AG09319 (cell line): ENCODE data around the gene TALDO1.

Source experiments
- DNase-seq: peaks from one replicate; pipeline ENCODE4 v3.0.0-alpha.2; 2010; ENCODE audit warnings: low read depth; ENCODE audit errors: extremely low read depth
- TF ChIP-seq, protein P1 (sequence below): IDR thresholded peaks from 2 replicates; pipeline ENCODE4 v1.5.1; 2011; ENCODE audit warnings: low read depth, mild to moderate bottlenecking, inconsistent platforms, low read length, moderate library complexity

The TALDO1 gene

DNA sequence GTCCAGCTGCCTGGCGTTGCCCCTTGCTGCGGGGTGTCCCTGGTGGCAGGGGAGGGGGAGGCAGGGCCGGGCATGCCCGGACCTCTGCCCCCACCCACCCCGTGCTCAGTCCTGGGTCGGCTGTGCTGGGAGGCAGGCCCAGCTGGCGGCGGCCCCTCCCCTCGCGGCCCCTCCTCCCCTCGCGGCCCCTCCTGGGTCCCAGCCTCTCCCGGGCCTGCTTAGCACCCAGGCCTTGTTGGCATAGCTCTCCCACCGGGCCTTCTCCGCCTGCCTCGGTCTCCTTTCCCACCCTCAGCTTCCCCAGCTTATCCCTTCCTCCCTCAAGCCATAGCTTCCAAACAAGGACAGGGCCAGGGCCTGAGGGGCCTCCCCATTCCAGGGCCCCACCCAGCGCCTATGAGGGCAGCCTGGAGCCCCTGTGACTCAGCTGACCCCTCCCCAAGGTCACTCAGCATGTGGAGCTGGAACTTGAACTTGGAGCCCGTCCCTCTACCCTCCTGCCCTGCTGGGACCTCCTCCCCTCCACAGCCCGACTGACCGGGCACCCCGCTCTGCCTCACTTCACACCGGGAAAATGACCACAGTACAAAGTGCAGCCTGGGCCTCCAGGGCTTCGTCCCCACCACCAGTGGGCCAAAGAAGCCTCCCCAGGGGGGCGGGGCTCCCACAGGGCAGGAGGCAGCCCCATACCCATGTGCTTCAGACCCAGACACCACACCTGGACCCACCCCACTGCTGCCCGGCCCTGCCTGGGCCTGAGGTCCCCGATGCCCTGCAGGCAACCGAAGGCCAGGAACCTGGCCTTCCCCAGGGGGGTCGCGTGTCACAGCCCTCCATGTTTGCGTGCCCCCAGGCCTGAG, 40.1 kb upstream of the TALDO1 start:
- TF ChIP-seq, protein P1, sequence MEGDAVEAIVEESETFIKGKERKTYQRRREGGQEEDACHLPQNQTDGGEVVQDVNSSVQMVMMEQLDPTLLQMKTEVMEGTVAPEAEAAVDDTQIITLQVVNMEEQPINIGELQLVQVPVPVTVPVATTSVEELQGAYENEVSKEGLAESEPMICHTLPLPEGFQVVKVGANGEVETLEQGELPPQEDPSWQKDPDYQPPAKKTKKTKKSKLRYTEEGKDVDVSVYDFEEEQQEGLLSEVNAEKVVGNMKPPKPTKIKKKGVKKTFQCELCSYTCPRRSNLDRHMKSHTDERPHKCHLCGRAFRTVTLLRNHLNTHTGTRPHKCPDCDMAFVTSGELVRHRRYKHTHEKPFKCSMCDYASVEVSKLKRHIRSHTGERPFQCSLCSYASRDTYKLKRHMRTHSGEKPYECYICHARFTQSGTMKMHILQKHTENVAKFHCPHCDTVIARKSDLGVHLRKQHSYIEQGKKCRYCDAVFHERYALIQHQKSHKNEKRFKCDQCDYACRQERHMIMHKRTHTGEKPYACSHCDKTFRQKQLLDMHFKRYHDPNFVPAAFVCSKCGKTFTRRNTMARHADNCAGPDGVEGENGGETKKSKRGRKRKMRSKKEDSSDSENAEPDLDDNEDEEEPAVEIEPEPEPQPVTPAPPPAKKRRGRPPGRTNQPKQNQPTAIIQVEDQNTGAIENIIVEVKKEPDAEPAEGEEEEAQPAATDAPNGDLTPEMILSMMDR: no peak
- DNase-seq: no peak

DNA sequence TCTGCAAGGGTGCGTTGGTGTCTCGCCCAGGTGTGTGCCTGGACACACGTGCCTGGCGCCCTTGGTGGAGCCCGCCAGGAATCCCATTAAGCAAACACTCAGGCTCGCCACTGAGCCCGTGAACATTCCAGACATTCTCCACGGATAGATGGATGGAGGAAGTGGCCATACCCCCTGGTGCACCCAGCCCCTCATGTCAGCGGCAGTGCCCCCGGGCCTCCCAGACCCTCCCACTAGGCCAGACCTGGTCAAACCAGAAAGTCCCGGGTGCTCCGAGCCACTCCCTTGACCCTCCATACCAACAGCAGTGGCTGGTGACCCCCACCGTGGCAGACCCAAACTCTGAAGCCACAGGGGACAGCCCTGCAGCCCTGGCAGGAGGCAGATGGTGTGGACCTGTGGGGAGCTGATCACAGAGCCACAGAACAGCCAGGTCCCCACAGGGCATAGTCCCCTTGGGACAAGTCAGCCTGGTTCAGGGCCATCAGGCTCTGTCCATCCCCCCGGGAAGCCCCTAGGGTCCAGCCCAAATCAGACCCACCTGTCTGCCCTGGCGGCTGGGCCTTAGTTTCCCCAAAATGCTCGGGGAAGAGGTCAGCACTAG, 39.3 kb upstream of the TALDO1 start:
- DNase-seq: no peak

DNA sequence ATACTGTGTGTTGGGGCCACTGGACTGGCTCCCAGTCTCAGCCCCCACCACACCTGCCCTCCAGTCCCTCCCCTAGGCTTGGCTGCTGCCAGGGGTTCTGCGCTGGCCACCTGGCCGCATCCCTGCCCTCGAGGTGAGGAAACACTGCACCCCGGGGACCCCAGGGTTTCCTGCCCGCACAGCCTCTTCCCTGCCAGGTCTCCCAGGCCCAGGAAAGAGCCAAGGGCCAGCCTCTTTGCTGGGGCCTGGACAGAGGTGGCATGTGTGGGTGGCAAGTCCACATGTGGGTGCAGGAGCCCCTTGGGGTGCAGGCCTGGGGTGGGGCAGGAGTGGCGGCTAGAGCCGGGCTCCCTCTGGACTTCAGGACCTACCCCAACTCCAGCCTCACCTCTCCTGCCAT, 38.8 kb upstream of the TALDO1 start:
- TF ChIP-seq, protein P1: no peak
- no peak for DNase-seq

More for the DNA sequence above, 39.3 kb upstream of the TALDO1 start:
- TF ChIP-seq, protein P1: no peak

DNA sequence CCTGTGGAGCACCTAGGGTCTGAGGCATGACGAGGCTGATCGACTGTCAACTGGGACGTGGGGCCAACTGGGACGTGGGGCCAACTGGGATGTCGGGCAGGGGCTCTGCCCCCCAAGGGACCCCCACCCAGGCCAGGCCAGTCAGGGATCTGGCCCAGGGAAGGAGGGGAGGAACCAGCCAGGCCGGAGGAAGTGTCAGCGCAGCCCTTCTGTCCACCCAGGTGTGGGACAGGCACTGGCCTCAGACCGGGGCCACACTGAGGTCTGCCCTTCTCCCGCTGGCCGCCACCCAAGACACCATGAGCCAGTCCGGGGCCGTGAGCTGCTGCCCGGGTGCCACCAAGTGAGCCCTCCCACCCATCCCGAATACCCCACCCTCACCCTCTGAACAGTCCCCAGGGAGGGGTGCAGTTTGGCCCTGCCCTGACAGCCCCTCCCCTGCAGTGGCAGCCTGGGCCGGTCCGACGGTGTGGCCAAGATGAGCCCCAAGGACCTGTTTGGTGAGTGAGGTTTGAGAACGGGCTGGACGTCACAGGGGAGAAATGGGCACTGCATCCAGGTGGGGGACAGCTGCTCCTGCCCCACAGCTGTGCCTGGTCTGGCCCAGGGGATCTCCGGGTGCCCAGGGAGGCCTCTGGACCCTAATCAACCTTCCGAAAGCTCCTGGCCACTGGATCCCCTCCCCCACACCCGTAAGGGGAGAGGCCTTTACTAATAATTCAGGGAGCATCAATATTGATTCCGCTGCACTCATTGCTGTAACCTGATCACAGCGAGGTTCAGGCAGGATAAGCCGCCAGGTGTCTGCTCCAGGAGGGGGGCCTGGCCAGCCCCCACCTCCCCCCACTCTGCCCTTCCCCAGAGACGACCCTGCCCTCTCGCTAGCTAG, 37.9 kb upstream of the TALDO1 start:
- DNase-seq: no peak
- TF ChIP-seq, protein P1: no peak

DNA sequence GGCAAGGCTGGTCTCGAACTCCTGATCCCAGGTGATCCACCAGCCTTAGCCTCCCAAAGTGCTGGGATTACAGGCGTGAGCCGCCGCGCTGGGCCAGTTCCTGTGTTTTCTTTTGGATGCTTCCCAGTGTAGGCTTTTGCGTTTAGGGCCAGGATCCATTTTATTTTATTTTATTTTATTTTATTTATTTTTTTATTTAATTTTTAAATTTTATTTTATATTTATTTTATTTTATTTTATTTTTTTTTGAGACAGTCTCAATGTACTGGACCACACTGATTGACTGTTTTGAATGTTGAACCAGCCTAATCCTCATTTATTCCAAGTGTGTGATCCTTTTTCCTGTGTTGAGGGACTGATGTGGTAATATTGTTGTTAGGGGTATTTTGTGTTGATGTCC, 32.8 kb upstream of the TALDO1 start:
- DNase-seq: no peak
- TF ChIP-seq, protein P1: no peak

DNA sequence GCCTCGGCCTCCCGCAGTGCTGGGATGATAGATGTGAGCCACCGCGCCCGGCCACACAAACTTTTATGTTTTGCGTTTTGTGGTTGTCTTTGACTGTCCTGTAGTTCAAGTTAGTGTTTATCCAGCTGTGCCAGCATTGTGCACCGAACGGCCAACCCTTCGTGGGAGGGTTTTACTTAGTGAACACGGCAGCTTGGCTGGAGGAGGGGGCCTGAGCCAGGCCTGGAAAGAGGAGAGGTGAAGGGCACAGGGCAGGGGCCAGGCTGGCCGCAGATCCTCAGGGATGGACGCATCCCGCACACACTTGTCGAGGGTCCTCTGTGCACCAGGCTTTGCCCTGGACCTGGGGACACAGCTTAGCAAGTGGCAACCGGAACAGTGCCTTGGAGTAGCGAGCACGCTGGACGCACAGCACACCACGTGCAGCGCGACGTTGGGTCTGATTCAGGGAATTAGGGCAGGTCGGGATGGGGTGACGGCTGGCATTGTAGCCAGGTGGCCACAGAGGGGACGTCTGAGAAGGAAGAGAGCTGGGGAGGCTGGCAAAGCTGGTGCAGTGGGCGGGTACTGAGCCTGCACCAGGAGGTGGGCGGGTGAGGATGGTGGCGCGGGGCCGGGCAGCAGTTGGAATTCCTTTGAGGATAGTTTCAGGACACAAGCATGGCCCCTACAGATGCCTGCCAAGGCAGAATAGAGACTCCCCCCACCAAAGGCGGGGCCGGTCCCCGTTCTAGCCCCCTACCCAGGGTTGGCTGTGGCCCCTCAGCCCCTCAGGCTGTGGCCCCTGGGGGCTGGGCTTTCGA, 27.8 kb upstream of the TALDO1 start:
- DNase-seq: no peak
- TF ChIP-seq, protein P1: no peak
